IMR-90 (cell line): ENCODE measurements around the gene PSME4.

Source experiments
- BHLHE40 ChIP-seq: fragments of 150-350 bp; IDR thresholded peaks from 2 replicates; pipeline ENCODE4 v1.6.1; 2016; ENCODE audit warnings: mild to moderate bottlenecking, low read depth, low read length
- CEBPB ChIP-seq: IDR thresholded peaks from 2 replicates; pipeline ENCODE4 v1.6.1; 2012; ENCODE audit warnings: low read depth, low read length, improper control_type of control experiment
- FOS ChIP-seq: fragments of 150-350 bp; IDR thresholded peaks from 2 replicates; pipeline ENCODE4 v1.6.1; 2016; ENCODE audit warnings: low read depth, low read length
- MAFK ChIP-seq: IDR thresholded peaks from 2 replicates; pipeline ENCODE4 v1.6.1; 2012; ENCODE audit warnings: low read depth, low read length, improper control_type of control experiment
- MAZ ChIP-seq: IDR thresholded peaks from 2 replicates; pipeline ENCODE4 v1.6.1; 2012; ENCODE audit warnings: low read depth, mild to moderate bottlenecking, low read length, improper control_type of control experiment, moderate library complexity, borderline replicate concordance
- POLR2A ChIP-seq: IDR thresholded peaks from 2 replicates; pipeline ENCODE4 v1.6.1; 2012; ENCODE audit warnings: mild to moderate bottlenecking, low read depth, low read length
- RAD21 ChIP-seq: IDR thresholded peaks from 2 replicates; pipeline ENCODE4 v1.6.1; 2012; ENCODE audit warnings: low read length, improper control_type of control experiment
- RCOR1 ChIP-seq: IDR thresholded peaks from 2 replicates; pipeline ENCODE4 v1.6.1; 2012; ENCODE audit warnings: mild to moderate bottlenecking, low read length, improper control_type of control experiment; ENCODE audit not compliant: insufficient replicate concordance
- RFX5 ChIP-seq: IDR thresholded peaks from 2 replicates; pipeline ENCODE4 v1.8.0; 2012; ENCODE audit warnings: low read depth, mild to moderate bottlenecking, low read length, moderate library complexity
- SMC3 ChIP-seq: fragments of 150-350 bp; IDR thresholded peaks from 2 replicates; pipeline ENCODE4 v1.6.1; 2016; ENCODE audit warnings: low read depth, mild to moderate bottlenecking, antibody characterized with exemption, low read length, moderate library complexity
- TF ChIP-seq, protein P1 (sequence below): conservative IDR thresholded peaks from 2 replicates; pipeline ENCODE4 v1.5.1; 2012; ENCODE audit warnings: mild to moderate bottlenecking, low read depth, low read length, improper control_type of control experiment

DNA sequence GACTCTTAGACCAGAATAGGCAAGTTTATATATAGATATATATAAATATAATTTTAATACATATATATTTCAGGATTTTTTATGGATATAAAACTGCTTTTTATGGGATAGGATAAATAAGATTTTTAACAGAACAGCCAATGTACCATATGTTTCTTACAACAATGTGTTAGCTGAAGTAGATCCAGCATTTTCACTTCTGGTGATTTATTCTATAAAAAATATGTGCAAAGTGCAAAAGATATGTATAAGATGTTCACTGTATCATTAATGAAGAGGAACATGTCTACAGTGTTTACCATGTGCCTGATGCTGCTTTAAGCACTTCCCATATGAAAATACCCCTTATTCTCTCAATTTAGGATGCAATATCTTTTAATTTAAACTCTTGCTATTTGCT is 88.8 kb downstream of the PSME4 start:
- TF ChIP-seq, protein P1, sequence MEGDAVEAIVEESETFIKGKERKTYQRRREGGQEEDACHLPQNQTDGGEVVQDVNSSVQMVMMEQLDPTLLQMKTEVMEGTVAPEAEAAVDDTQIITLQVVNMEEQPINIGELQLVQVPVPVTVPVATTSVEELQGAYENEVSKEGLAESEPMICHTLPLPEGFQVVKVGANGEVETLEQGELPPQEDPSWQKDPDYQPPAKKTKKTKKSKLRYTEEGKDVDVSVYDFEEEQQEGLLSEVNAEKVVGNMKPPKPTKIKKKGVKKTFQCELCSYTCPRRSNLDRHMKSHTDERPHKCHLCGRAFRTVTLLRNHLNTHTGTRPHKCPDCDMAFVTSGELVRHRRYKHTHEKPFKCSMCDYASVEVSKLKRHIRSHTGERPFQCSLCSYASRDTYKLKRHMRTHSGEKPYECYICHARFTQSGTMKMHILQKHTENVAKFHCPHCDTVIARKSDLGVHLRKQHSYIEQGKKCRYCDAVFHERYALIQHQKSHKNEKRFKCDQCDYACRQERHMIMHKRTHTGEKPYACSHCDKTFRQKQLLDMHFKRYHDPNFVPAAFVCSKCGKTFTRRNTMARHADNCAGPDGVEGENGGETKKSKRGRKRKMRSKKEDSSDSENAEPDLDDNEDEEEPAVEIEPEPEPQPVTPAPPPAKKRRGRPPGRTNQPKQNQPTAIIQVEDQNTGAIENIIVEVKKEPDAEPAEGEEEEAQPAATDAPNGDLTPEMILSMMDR, result no peak
- TF ChIP-seq POLR2A (no peak), CEBPB (no peak), MAZ (no peak), FOS (no peak), RAD21 (no peak), RFX5 (no peak), RCOR1 (no peak), SMC3 (no peak), BHLHE40 (no peak), MAFK (no peak)
